Effector CD8-positive, alpha-beta T cell (primary cell): ENCODE measurements around the gene THAP4.

Experiments used
- DNase-seq: peaks from one replicate; lab custom pipeline; 2025; lab: John Stamatoyannopoulos, UW

THAP4 gene

DNA sequence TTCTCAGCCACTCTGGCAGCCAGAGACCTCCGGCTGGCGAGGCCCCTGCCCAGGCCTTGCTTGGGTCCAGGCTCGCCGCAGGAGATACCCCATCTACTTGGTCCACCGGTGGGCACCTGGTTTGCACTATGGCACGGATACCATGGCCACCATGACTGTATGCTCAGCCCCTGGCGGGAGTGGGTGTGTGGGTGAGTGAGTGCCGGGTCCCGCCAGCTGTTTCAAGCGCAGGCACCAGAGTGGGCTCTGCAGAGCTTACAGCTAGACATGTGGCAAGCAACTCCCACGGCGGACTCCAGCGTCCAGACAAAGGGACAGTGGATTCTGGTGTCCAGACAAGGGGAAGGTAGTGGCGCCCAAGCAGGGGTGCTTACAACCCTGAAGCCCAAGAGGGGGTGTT, 2.0 kb upstream of the THAP4 start:
- no peak for DNase-seq

GRCh38 chr2:241637795-241638660, 1.1 kb upstream of the THAP4 start:
- DNase-seq: no peak

- DNase-seq: no peak
Measured at GRCh38 chr2:241636182-241637017, 558 bp downstream of the THAP4 start.

- no peak for DNase-seq
Measured at GRCh38 chr2:241635756-241636155, 1.2 kb downstream of the THAP4 start.

DNA sequence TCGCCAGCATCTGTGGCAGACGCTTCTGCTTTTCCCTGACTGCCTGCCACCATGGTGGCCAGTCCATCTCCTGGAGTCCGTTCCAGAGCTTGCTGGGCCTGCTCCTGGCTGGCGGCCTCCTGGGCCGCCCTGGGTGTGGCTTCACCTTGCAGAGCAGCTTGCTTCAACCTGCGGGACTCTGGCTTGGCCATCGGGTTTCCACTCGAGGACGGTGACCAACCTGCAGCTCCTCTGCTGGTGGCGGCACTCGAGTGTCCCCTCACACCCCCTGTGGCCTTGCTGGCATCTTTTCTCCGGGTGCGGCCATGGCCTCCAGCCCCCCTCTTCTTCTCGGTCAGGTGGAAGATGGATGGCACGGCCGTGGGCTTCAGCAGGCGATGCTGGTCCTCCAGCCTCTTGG, 3.4 kb downstream of the THAP4 start:
- no peak for DNase-seq

DNA sequence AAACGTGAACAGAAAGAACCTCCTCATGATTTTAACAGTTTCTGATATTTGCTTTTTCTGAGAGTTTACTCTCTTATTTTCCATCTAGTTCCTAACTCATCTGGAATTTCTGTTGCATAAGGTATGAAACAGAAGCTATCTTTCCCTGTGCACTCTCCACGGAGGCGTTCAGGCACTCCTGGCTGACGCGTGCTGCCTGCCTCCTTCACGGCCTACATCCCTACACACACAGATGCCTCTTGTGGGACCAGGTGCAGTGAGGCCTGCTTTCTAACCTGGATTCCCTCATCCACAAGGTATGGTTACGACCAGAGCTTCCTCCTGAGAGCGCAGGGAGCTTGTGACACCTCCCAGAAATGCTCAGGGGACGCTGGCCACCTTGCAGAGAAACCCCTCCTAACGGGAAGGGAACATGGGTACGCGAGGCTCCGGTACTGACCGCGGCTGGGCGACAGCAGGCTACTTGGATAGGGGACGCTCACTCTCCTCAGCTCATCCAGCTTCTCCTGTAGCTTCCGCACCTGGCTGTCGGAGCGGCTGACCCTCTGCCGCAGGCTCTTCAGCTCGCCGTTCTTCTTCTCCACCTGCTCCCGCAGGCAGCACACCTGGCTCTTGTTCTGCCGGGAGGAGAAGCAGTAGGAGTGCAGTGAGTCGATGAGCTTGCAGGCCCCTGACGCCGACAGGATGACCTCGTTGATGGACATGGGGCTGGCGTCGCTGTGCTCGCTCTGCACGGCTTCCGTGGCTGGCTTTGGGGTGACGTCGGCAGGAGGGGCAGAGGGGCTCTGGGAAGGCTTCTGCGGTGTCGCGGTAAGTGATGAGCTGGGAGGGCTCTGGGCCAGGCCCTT, 4.3 kb downstream of the THAP4 start:
- no peak for DNase-seq

GRCh38 chr2:241629762-241630435, 7.1 kb downstream of the THAP4 start:
- no peak for DNase-seq

DNA sequence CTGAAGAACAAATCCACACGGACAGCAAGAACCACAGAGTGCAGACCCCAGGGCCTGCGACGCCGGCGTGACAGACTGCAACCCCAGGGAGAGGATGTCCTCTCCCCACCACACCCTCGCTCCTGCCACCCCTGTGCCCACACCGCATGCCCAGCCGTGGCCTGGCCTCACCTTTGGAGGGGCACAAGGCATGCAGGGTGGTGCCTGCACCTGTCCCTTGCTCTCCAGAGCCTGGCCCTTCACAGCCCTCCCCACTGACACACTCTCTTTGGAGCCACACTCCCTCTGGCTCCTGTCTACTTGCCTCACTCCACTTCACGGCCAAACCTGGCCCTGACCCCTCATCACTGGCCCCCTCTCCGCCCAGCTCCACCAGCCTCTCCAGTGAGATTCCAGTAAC, 9.3 kb downstream of the THAP4 start:
- no peak for DNase-seq

- DNase-seq: no peak
Measured at GRCh38 chr2:241620419-241620769, 16.6 kb downstream of the THAP4 start.

GRCh38 chr2:241619597-241620418, 17.1 kb downstream of the THAP4 start:
- DNase-seq: no peak

DNA sequence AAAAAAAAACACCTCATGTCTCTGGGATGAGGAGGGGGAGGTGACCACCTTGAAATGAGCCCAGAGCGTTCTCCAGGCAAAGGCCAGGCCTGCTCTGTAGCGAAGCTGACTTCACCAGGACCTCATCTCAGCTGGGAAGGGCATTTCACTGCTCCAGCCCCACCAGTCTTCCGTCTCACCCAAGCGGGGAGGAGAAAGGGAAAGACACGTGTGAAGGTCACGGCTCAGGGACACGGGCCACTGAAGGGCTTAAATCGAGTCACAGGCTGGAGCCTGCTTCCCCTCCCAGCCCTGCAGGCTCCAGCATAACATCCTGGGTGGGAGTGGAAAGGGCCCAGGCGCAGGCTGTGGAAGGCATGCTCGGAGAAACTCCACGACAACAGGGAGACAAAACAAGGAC, 18.1 kb downstream of the THAP4 start:
- DNase-seq: no peak

DNA sequence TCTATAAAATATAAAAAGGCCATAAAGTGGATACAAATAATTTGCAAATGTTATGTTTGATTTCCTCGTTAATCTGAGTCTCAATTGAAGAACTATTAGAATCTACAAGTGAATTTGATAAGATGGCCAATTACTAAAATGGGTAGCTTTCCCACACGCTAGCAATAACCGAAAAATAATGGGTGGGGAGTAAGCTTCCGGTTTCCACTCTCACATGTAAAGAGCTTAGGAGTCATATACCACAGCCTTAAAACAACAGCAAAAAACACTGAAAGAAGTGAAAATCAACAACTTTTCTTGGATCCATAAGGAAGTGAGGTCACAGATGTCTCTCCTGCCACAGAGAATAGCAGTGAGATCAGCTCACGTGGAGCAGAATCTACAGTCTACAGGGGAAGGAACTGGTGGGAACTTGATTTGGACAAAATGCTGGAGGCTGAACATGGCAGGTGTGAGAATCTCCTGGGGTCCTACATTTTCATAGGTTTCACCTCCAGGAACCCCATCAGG, 18.6 kb downstream of the THAP4 start:
- DNase-seq: no peak

DNA sequence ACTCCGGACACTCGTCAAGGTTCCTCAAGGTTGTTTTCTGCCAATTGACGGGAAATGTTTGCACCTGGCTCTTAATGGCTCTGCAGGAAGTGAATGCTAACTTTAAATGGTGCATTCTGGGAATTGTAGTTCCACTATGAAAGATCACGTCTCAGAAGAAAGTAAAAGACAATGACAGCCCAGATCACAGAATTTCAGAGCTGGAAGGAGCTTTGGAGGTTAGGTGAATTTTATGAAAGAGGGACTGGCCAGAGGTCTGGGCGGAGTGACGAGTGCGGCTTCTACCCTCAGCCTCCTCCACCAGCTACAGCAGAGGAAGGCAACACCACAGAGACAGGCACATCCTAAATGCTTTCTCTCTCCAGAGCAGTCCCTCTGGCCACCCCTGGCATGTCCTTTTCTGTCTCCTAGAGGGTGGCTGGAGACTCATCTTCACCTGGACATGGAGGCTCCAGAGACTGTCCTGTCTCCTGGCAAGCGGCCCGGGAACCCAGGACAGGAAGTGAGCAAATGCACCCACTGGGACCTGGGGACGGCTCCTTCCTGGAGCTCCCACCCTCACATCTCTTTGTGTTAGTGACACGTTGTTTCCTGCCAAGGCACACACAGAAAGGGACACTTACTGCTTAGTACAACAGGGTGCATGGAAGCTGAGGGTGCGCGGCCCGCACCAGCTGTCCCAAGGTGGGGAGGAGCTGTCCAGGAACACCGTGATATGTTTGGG, 19.4 kb downstream of the THAP4 start:
- DNase-seq: peak; percentile 20

GRCh38 chr2:241616168-241617125, 20.5 kb downstream of the THAP4 start:
- no peak for DNase-seq

- no peak for DNase-seq
Measured at GRCh38 chr2:241615522-241616052, 21.4 kb downstream of the THAP4 start.

GRCh38 chr2:241615041-241615440, 21.9 kb downstream of the THAP4 start:
- DNase-seq: no peak

- DNase-seq: no peak
Measured at GRCh38 chr2:241613017-241613780, 23.8 kb downstream of the THAP4 start.
